ENCODE data around the gene CDC20.

CDC20 gene

DNA sequence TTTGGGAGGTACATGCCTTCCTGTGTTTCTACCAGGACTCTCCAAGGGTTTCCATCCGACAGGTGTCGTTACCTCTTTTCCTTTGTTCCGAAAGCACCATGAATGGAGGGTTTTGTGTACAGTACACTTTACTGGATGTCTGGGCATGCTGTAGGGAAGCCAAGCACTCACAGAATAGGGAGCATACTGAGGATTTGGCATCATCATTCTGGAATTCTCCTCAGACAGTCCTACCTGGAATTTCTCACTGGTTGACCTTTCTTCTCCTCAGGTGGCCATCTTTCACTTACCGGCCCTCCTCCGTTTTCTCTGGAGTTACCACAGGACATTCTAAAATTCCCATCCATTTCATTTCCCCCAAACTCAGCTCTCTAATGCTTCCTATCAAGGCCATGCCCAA is 27.1 kb upstream of the CDC20 start:
- TF ChIP-seq, protein P1, sequence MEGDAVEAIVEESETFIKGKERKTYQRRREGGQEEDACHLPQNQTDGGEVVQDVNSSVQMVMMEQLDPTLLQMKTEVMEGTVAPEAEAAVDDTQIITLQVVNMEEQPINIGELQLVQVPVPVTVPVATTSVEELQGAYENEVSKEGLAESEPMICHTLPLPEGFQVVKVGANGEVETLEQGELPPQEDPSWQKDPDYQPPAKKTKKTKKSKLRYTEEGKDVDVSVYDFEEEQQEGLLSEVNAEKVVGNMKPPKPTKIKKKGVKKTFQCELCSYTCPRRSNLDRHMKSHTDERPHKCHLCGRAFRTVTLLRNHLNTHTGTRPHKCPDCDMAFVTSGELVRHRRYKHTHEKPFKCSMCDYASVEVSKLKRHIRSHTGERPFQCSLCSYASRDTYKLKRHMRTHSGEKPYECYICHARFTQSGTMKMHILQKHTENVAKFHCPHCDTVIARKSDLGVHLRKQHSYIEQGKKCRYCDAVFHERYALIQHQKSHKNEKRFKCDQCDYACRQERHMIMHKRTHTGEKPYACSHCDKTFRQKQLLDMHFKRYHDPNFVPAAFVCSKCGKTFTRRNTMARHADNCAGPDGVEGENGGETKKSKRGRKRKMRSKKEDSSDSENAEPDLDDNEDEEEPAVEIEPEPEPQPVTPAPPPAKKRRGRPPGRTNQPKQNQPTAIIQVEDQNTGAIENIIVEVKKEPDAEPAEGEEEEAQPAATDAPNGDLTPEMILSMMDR (IDR thresholded peaks at IDR 0.05; ENCODE audit: extremely low read depth, missing control alignments) = no peak
- no peak for DNase-seq (ENCODE audit: low spot score)

DNA sequence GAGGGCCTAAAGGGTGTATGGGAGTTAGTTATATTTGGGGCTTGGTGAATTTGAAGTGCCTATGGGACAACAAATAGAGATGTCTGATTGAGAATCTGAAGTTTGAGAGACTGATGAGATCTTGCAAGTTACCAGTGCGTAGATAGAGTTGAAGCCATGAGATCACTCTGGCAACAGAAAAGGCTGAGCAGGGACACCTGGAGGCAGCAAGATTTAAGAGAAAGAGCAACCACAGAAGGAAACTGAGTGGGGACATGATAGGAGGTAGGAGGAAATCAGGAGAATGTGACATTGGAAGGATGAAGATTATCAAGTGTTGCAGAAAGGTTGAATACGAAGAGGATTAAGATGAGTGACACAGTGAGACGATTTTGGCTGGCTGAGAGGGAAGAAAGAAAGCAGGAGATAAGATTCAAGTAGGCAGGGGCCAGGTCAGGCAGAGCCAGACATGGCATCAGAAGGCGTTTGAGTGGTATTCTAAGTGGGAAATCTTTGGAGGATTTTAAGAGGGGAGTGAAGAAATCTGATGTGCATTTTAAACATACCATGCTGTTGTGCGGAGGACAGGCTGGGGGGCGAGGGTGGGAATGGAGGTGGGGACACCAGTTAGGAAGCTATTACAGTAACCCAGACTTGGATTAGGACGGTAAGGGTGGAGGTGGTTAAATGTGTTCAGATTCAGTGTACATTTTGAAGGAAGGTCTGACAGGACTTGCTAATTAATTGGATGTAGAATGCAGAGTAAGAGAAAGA is 24.2 kb upstream of the CDC20 start:
- TF ChIP-seq, protein P1 (IDR thresholded peaks at IDR 0.05; ENCODE audit: extremely low read depth, missing control alignments) = no peak
- no peak for DNase-seq (ENCODE audit: low spot score)

DNA sequence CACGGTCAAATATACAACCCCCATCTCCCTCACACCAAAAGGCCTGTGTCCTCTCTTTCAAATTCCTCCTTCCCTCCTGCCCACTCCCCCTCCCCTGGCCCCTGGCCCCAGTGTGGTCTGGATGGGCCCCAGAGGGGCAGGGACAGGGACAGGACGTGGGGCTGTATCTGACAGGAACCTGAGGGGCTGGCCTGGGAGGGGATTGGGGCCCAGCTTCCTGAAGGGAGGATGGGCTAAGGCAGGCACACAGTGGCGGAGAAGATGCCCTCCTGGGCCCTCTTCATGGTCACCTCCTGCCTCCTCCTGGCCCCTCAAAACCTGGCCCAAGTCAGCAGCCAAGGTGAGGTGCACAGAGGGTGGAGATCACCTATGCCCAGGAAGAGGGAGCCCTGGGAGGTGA is 21.2 kb upstream of the CDC20 start, which contains the start of gene MPL:
MPL (plus strand) TSS at position 231 of the 400 bp plus-strand sequence; CDS start at position 262, 31 bp downstream.
- TF ChIP-seq, protein P1 (IDR thresholded peaks at IDR 0.05; ENCODE audit: extremely low read depth, missing control alignments) = no peak
- no peak for DNase-seq (ENCODE audit: low spot score)

DNA sequence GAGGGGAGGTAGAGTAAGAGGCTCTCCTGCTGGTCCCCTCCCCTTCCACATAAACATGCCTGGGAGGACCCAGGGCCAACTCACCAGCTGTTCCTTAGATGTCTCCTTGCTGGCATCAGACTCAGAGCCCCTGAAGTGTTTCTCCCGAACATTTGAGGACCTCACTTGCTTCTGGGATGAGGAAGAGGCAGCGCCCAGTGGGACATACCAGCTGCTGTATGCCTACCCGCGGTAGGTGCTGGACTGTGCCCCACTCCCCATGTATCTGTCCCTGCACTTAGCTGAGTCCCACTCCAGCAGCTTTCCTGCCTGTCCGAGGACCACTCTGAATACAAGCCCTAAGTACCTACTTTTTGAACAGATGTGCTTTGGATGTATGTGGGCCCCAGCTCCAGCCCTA is 20.8 kb upstream of the CDC20 start:
- DNase-seq (ENCODE audit: low spot score) = no peak

DNA sequence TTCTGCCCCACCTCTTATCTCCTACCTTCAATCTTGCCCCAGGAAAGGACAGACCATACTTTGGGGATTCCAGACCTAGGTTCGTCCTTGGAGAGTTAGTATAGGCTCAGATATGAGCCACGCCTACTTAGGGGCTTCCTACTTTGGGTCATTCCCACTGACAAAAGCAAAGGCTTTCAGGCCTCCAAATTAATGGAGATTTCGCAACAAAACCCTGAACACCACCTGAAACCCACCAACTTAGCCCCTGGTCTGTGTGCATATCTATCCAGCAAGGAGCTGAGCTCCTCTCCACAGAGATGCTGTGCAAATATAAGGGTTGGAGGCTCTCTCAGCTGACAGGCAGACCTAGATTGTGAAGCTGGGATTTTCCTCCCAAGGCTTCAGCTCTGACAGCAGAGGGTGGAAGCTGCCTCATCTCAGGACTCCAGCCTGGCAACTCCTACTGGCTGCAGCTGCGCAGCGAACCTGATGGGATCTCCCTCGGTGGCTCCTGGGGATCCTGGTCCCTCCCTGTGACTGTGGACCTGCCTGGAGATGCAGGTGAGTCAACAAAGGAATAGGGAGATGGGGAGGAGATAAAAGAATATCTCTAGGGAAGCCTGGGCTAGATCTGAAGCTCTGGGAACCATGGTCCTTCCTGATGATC is 19.1 kb upstream of the CDC20 start:
- TF ChIP-seq, protein P1 (IDR thresholded peaks at IDR 0.05; ENCODE audit: extremely low read depth, missing control alignments) = no peak
- DNase-seq (ENCODE audit: low spot score) = no peak

More for the DNA sequence above, 20.8 kb upstream of the CDC20 start:
- TF ChIP-seq, protein P1 (IDR thresholded peaks at IDR 0.05; ENCODE audit: extremely low read depth, missing control alignments) = no peak

DNA sequence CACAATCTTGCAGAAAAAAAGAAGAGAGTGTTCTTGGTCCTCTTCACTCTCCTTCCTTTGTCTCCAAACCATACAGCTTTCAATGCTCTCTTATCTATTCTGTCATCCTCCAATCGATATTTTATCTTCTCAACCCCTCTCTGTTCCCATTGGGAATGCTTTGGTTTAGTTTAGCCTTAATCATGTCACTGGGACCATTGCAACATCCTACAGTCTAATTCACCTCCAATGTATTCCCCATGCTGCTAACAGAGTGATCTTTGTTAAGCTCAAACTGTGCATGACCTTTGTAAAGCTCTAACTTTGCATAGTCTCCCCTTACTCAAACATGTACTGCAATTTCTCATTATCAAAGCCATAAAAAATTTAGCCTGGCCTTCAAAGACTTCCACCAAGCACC is 18.2 kb upstream of the CDC20 start:
- TF ChIP-seq, protein P1 (IDR thresholded peaks at IDR 0.05; ENCODE audit: extremely low read depth, missing control alignments) = no peak

DNA sequence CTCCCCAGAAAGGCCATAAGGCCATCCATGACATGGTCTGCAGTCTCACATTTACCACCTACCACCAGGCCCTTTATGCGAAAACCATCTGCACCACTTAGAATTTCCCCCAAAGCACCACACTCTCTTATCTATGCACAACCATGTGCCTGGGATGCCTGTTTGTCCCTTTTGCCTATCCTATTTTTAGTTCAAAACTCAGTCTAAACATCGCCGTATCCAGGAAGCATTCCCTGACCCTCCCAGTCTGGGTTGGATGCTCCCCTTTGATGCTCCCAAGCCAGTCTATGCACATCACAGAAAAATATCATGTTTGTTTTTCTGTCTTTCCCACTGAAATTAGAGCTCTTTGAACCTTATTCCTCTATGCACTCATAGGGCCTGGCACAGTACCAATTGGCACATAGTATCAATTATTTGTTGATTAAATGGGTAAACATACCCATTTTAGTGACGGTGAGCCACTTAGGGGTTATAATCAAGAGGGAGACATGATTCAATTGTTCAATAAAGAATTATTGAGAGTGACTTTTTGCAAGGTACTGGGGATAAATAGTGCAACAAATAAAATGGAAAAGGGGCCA is 14.4 kb upstream of the CDC20 start:
- DNase-seq (ENCODE audit: low spot score) = no peak
- TF ChIP-seq, protein P1 (IDR thresholded peaks at IDR 0.05; ENCODE audit: extremely low read depth, missing control alignments) = no peak

More for the DNA sequence above, 18.2 kb upstream of the CDC20 start:
- DNase-seq (ENCODE audit: low spot score) = no peak
